Measurements from ENCODE around the gene PARD3.

- TF ChIP-seq CTCF (conservative IDR thresholded peaks at IDR 0.05 in 1 of 2, IDR thresholded peaks at IDR 0.05 in 1 of 2; ENCODE audit: low read depth in 1 of 2, low read length in 2 of 2), result no peak
- TF ChIP-seq EZH2 (IDR thresholded peaks at IDR 0.05; ENCODE audit: low read length, missing control alignments), result no peak
Measured at GRCh38 chr10:34228066-34228465, 587.0 kb downstream of the PARD3 start.

Measured in fibroblast of lung (primary cell).